HEK293 (cell line): ENCODE measurements around the gene DNAAF5.

Experiments
- CTCF ChIP-seq: fragments of 450-650 bp; formaldehyde crosslinking; IDR thresholded peaks from 2 replicates; pipeline ENCODE4 v1.5.1; 2016; ENCODE audit warnings: missing biosample characterization, missing genetic modification characterization
- PATZ1 ChIP-seq: fragments of 450-650 bp; formaldehyde crosslinking; IDR thresholded peaks from 2 replicates; pipeline ENCODE4 v1.5.1; 2016; ENCODE audit warnings: missing biosample characterization, missing genetic modification characterization
- ZIC2 ChIP-seq: fragments of 450-650 bp; formaldehyde crosslinking; IDR thresholded peaks from 2 replicates; pipeline ENCODE4 v1.5.1; 2016; ENCODE audit warnings: missing biosample characterization, missing genetic modification characterization
- ZNF274 ChIP-seq, 2 experiments: fragments of 200-500 bp in 1 of 2; fragments of 450-650 bp in 1 of 2; sonication (Bioruptor generic) in 1 of 2; formaldehyde crosslinking in 1 of 2; IDR thresholded peaks; 2 replicates each; pipeline versions ENCODE4 v1.5.1 to v1.6.1; 2014 to 2016; ENCODE audit warnings: borderline replicate concordance in 1 of 2, inconsistent platforms in 1 of 2, low read length in 1 of 2, missing biosample characterization in 1 of 2, missing genetic modification characterization in 1 of 2
- ZNF473 ChIP-seq: fragments of 450-650 bp; formaldehyde crosslinking; IDR thresholded peaks from 2 replicates; pipeline ENCODE4 v1.5.1; 2017; ENCODE audit warnings: missing biosample characterization, missing genetic modification characterization
- ZNF629 ChIP-seq: fragments of 450-650 bp; formaldehyde crosslinking; IDR thresholded peaks from 2 replicates; pipeline ENCODE4 v1.5.1; 2017; ENCODE audit warnings: missing biosample characterization, missing genetic modification characterization
- ZNF660 ChIP-seq: fragments of 450-650 bp; IDR thresholded peaks from 2 replicates; pipeline ENCODE4 v1.5.1; 2018; ENCODE audit warnings: missing biosample characterization, mild to moderate bottlenecking, missing genetic modification characterization

- TF ChIP-seq ZNF274 (IDR thresholded peaks at IDR 0.05; ENCODE audit: low read length), result no peak
- no peak for TF ChIP-seq ZNF274 (tag by site-specific recombination; IDR thresholded peaks at IDR 0.05; ENCODE audit: borderline replicate concordance)
- TF ChIP-seq CTCF (tag by site-specific recombination), result no peak
- no peak for TF ChIP-seq ZNF473 (tag by site-specific recombination)
- TF ChIP-seq ZNF629 (tag by site-specific recombination), result no peak
- TF ChIP-seq ZNF660 (tag by site-specific recombination), result no peak
- TF ChIP-seq ZIC2 (tag by site-specific recombination), result peak; percentile 100
- TF ChIP-seq PATZ1, result no peak
These were observed 51.9 kb downstream of the DNAAF5 start for GRCh38 chr7:778271-778967.
